Urinary bladder (tissue), 4 donors: ENCODE data around the gene R3HDM2. TPM values are rescaled to one million over a fixed set of nuclear protein-coding genes. Genes with fewer than 3 reads are reported as not detected.

Experiments used
- DNase-seq: peaks from one replicate; pipeline ENCODE4 v3.0.0-alpha.2; 2015; ENCODE audit errors: extremely low spot score
- H3K27ac ChIP-seq: one replicate; pipeline ENCODE4 v1.5.1; 2013; ENCODE audit warnings: low read depth, mild to moderate bottlenecking, moderate library complexity
- H3K36me3 ChIP-seq: one replicate; pipeline ENCODE4 v1.6.1; 2013; ENCODE audit warnings: mild to moderate bottlenecking, moderate library complexity; ENCODE audit not compliant: insufficient read depth
- H3K4me1 ChIP-seq: one replicate; pipeline ENCODE4 v1.6.1; 2013; ENCODE audit warnings: mild to moderate bottlenecking, moderate library complexity; ENCODE audit not compliant: insufficient read depth
- H3K4me3 ChIP-seq: one replicate; pipeline ENCODE4 v1.5.1; 2013; ENCODE audit warnings: low read depth, low read length
- WGBS: extraction: QIAGEN DNeasy Blood & Tissue Kit; methylation state at CpG from one replicate; pipeline ENCODE4 v1.1.7; 2013; 5-methylcytosine and 5-hydroxymethylcytosine counted together
- polyA plus RNA-seq: library from polyadenylated mRNA; stranded (reverse); fragments of 200-250 nt; gene quantifications from one replicate; pipeline ENCODE4 v1.2.3, GENCODE V29; 2013
- total RNA-seq: library from RNA; depleted of rRNA; stranded (reverse); fragments of >200 nt; gene quantifications from one replicate; pipeline ENCODE4 v1.2.3, GENCODE V29; 2014
- donor health status: healthy with polysubstance abuse.
- donor health status: healthy.

Gene R3HDM2
- total and polyA plus RNA-seq, 2 donors = 28.0 to 37.0 TPM

GRCh38 chr12:57273516-57273915, 157.3 kb downstream of the R3HDM2 start:
- Histone ChIP-seq H3K4me3 (no peak overlapping the region), H3K4me1 (no peaks in the 10 kb centered on the region), H3K27ac (no peak overlapping the region), H3K36me3 (peaks cover 9% of the 10 kb centered on the region)
- DNase-seq = no peak

- H3K27ac ChIP-seq = no peak overlapping the region
- H3K36me3 ChIP-seq = peaks cover 9% of the 10 kb centered on the region
- 68% methylated on average over 7 of the region's 7 CpGs for WGBS
- DNase-seq = no peak
- H3K4me1 ChIP-seq = no peaks in the 10 kb centered on the region
- no peak overlapping the region for H3K4me3 ChIP-seq
Measured at GRCh38 chr12:57272337-57273151, 158.3 kb downstream of the R3HDM2 start.

GRCh38 chr12:57270966-57271470, 159.8 kb downstream of the R3HDM2 start:
- DNase-seq = no peak
- WGBS = 89% methylated on average over 1 of the region's 1 CpG
- Histone ChIP-seq H3K27ac (no peak overlapping the region), H3K4me3 (no peak overlapping the region), H3K4me1 (no peaks in the 10 kb centered on the region), H3K36me3 (peaks cover 7% of the 10 kb centered on the region)

GRCh38 chr12:57268264-57268663, 162.6 kb downstream of the R3HDM2 start:
- H3K4me1 ChIP-seq = no peaks in the 10 kb centered on the region
- DNase-seq = no peak
- 85% methylated on average over 7 of the region's 7 CpGs for WGBS
- peaks cover 6% of the 10 kb centered on the region for H3K36me3 ChIP-seq
- no peak overlapping the region for H3K27ac ChIP-seq
- no peak overlapping the region for H3K4me3 ChIP-seq

- Histone ChIP-seq H3K4me1 (no peaks in the 10 kb centered on the region), H3K4me3 (no peak overlapping the region), H3K36me3 (peaks cover 6% of the 10 kb centered on the region), H3K27ac (no peak overlapping the region)
- no peak for DNase-seq
Measured at GRCh38 chr12:57266681-57267080, 164.2 kb downstream of the R3HDM2 start.

GRCh38 chr12:57263096-57263495, 167.7 kb downstream of the R3HDM2 start:
- no peak overlapping the region for H3K4me3 ChIP-seq
- WGBS = 91% methylated on average over 2 of the region's 2 CpGs
- DNase-seq = no peak
- H3K4me1 ChIP-seq = no peaks in the 10 kb centered on the region
- peaks cover under 1% of the 10 kb centered on the region for H3K36me3 ChIP-seq
- no peak overlapping the region for H3K27ac ChIP-seq

- Histone ChIP-seq H3K36me3 (no peaks in the 10 kb centered on the region), H3K4me3 (no peak overlapping the region), H3K27ac (no peak overlapping the region), H3K4me1 (no peaks in the 10 kb centered on the region)
- WGBS = 89% methylated on average over 3 of the region's 3 CpGs
- no peak for DNase-seq
Measured at GRCh38 chr12:57262126-57262822, 168.6 kb downstream of the R3HDM2 start.

- Histone ChIP-seq H3K4me3 (no peak overlapping the region), H3K27ac (no peak overlapping the region), H3K4me1 (no peaks in the 10 kb centered on the region), H3K36me3 (no peaks in the 10 kb centered on the region)
- WGBS = 55% methylated on average over 2 of the region's 2 CpGs
- DNase-seq = no peak
Measured at GRCh38 chr12:57261428-57261865, 169.4 kb downstream of the R3HDM2 start.

GRCh38 chr12:57260366-57260765, 170.5 kb downstream of the R3HDM2 start:
- Histone ChIP-seq H3K4me3 (no peak overlapping the region), H3K4me1 (no peaks in the 10 kb centered on the region), H3K27ac (no peak overlapping the region), H3K36me3 (no peaks in the 10 kb centered on the region)
- 89% methylated on average over 4 of the region's 4 CpGs for WGBS
- no peak for DNase-seq

GRCh38 chr12:57258977-57259970, 171.6 kb downstream of the R3HDM2 start:
- H3K4me1 ChIP-seq = no peaks in the 10 kb centered on the region
- H3K4me3 ChIP-seq = no peak overlapping the region
- H3K36me3 ChIP-seq = no peaks in the 10 kb centered on the region
- 65% methylated on average over 6 of the region's 6 CpGs for WGBS
- H3K27ac ChIP-seq = no peak overlapping the region
- DNase-seq = no peak

- Histone ChIP-seq H3K4me1 (no peaks in the 10 kb centered on the region), H3K27ac (no peak overlapping the region), H3K36me3 (no peaks in the 10 kb centered on the region), H3K4me3 (no peak overlapping the region)
- no peak for DNase-seq
- WGBS = 84% methylated on average over 6 of the region's 6 CpGs
Measured at GRCh38 chr12:57255916-57256315, 174.9 kb downstream of the R3HDM2 start.

- H3K36me3 ChIP-seq = no peaks in the 10 kb centered on the region
- 92% methylated on average over 14 of the region's 14 CpGs for WGBS
Measured at GRCh38 chr12:57254506-57255280, 176.2 kb downstream of the R3HDM2 start.

GRCh38 chr12:57250956-57251355, 179.9 kb downstream of the R3HDM2 start, which contains the start of gene STAC3:
Gene STAC3, minus strand, starts transcription at chr12:57251187. Its CDS starts 1,551 bp downstream, at chr12:57249636.
- Histone ChIP-seq H3K4me3 (no peak within 1 kb of the TSS), H3K4me1 (no peaks in the 10 kb centered on the region), H3K36me3 (no peaks in the 10 kb centered on the region), H3K27ac (no peak within 1 kb of the TSS)
- WGBS = 67% methylated on average over 7 of the region's 7 CpGs
- no peak for DNase-seq

More at GRCh38 chr12:57254506-57255280, 176.2 kb downstream of the R3HDM2 start:
- Histone ChIP-seq H3K4me1 (no peaks in the 10 kb centered on the region), H3K27ac (no peak overlapping the region), H3K4me3 (no peak overlapping the region)
- DNase-seq = no peak
